ENCODE results near the gene C11orf86.
"Not testable (repeated sequence)": the region's sequence is repeated elsewhere in the genome, so short reads cannot be mapped to it uniquely, and the experiment has no call there.

C11orf86 gene

GRCh38 chr11:66974724-66975404 is at the start of gene C11orf86:
TSS of gene C11orf86 (plus strand) at chr11:66975304. CDS start at chr11:66975363, 59 bp downstream.
- DNase-seq (ENCODE audit: low spot score) = no peak

GRCh38 chr11:66929753-66930152 is 45.4 kb upstream of the C11orf86 start:
- no peak for DNase-seq (ENCODE audit: low spot score)

- no peak for DNase-seq (ENCODE audit: low spot score)
Measured at GRCh38 chr11:66932543-66932942, 42.6 kb upstream of the C11orf86 start.

GRCh38 chr11:66933531-66933930 is 41.6 kb upstream of the C11orf86 start:
- no peak for DNase-seq (ENCODE audit: low spot score)

GRCh38 chr11:66934950-66935779 is 39.9 kb upstream of the C11orf86 start:
- DNase-seq (ENCODE audit: low spot score) = no peak

- no peak for DNase-seq (ENCODE audit: low spot score)
Measured at GRCh38 chr11:66936311-66936711, 38.8 kb upstream of the C11orf86 start.

GRCh38 chr11:66937193-66937733 is 37.8 kb upstream of the C11orf86 start:
- DNase-seq (ENCODE audit: low spot score) = no peak

GRCh38 chr11:66938582-66939135 is 36.4 kb upstream of the C11orf86 start:
- DNase-seq (ENCODE audit: low spot score) = no peak

GRCh38 chr11:66950112-66950535 is 25.0 kb upstream of the C11orf86 start:
- no peak for DNase-seq (ENCODE audit: low spot score)

GRCh38 chr11:66951135-66951534 is 24.0 kb upstream of the C11orf86 start:
- DNase-seq (ENCODE audit: low spot score) = no peak

- no peak for DNase-seq (ENCODE audit: low spot score)
Measured at GRCh38 chr11:66951927-66952337, 23.2 kb upstream of the C11orf86 start.

GRCh38 chr11:66953081-66953833 is 21.8 kb upstream of the C11orf86 start:
- DNase-seq (ENCODE audit: low spot score) = no peak

- DNase-seq (ENCODE audit: low spot score) = no peak
Measured at GRCh38 chr11:66956689-66957290, 18.3 kb upstream of the C11orf86 start.

GRCh38 chr11:66957971-66958231 is 17.2 kb upstream of the C11orf86 start:
- DNase-seq (ENCODE audit: low spot score) = peak; percentile 88

- DNase-seq (ENCODE audit: low spot score) = peak; percentile 98
Measured at GRCh38 chr11:66958232-66958955, 16.7 kb upstream of the C11orf86 start, which contains the start of gene PC. TSS of gene PC (minus strand) at chr11:66958383. CDS start at chr11:66872159, 86,224 bp downstream.

GRCh38 chr11:66958956-66959274 is 16.2 kb upstream of the C11orf86 start:
- DNase-seq (ENCODE audit: low spot score) = no peak

GRCh38 chr11:66961691-66962213 is 13.4 kb upstream of the C11orf86 start:
- not testable (repeated sequence) for DNase-seq (ENCODE audit: low spot score)

GRCh38 chr11:66962247-66962646 is 12.9 kb upstream of the C11orf86 start:
- no peak for DNase-seq (ENCODE audit: low spot score)

- DNase-seq (ENCODE audit: low spot score) = no peak
Measured at GRCh38 chr11:66962801-66963200, 12.3 kb upstream of the C11orf86 start.

- no peak for DNase-seq (ENCODE audit: low spot score)
Measured at GRCh38 chr11:66964495-66964894, 10.6 kb upstream of the C11orf86 start.

GRCh38 chr11:66966351-66966750 is 8.8 kb upstream of the C11orf86 start:
- DNase-seq (ENCODE audit: low spot score) = no peak
